WERI-Rb-1 (cell line): Measurements from ENCODE around the gene SNX4.

Experiments
- DNase-seq: peaks from one replicate; pipeline ENCODE4 v3.0.0-alpha.2; 2020
- H3K27ac ChIP-seq: fragments of 250-450 bp; sonication (Bioruptor Pico); 2 replicates; pipeline ENCODE4 v1.5.1; 2020; ENCODE audit warnings: mild to moderate bottlenecking, moderate library complexity
- H3K27me3 ChIP-seq: fragments of 250-450 bp; sonication (Bioruptor Pico); 2 replicates; pipeline ENCODE4 v1.5.1; 2021; ENCODE audit warnings: mild to moderate bottlenecking, low read depth, moderate library complexity; ENCODE audit not compliant: insufficient read depth, severe bottlenecking
- H3K36me3 ChIP-seq: fragments of 250-450 bp; sonication (Bioruptor Pico); 2 replicates; pipeline ENCODE4 v1.5.1; 2020; ENCODE audit warnings: mild to moderate bottlenecking, moderate library complexity
- H3K4me3 ChIP-seq: 2 replicates; pipeline ENCODE4 v1.5.1; 2011; ENCODE audit warnings: low read depth, mild to moderate bottlenecking, control low read depth, low read length
- H3K9me3 ChIP-seq: fragments of 250-450 bp; sonication (Bioruptor Pico); 2 replicates; pipeline ENCODE4 v1.5.1; 2021; ENCODE audit warnings: mild to moderate bottlenecking, moderate library complexity; ENCODE audit not compliant: severe bottlenecking
- CTCF ChIP-seq: IDR thresholded peaks from 2 replicates; pipeline ENCODE4 v1.5.1; 2011; ENCODE audit warnings: low read depth, mild to moderate bottlenecking, control low read depth, inconsistent platforms, low read length

Gene SNX4

GRCh38 chr3:125431912-125432790 is 87.9 kb downstream of the SNX4 start:
- H3K36me3 ChIP-seq = no peaks in the 10 kb centered on the region
- no peak overlapping the region for H3K27ac ChIP-seq
- H3K4me3 ChIP-seq = no peak overlapping the region
- H3K27me3 ChIP-seq = no peaks in the 10 kb centered on the region
- DNase-seq = no peak
- TF ChIP-seq CTCF = no peak
- H3K9me3 ChIP-seq = no peaks in the 10 kb centered on the region

- Histone ChIP-seq H3K27ac (no peak overlapping the region), H3K27me3 (no peaks in the 10 kb centered on the region), H3K4me3 (no peak overlapping the region), H3K36me3 (no peaks in the 10 kb centered on the region), H3K9me3 (no peaks in the 10 kb centered on the region)
- no peak for DNase-seq
- TF ChIP-seq CTCF = no peak
These were observed 88.6 kb downstream of the SNX4 start for GRCh38 chr3:125431391-125431790.

GRCh38 chr3:125428216-125428830 is 91.7 kb downstream of the SNX4 start:
- TF ChIP-seq CTCF = no peak
- no peaks in the 10 kb centered on the region for H3K36me3 ChIP-seq
- peak; percentile 40 for DNase-seq

GRCh38 chr3:125418306-125418705 is 101.7 kb downstream of the SNX4 start:
- DNase-seq = no peak
- Histone ChIP-seq H3K4me3 (no peak overlapping the region), H3K9me3 (no peaks in the 10 kb centered on the region), H3K27me3 (no peaks in the 10 kb centered on the region), H3K36me3 (no peaks in the 10 kb centered on the region), H3K27ac (no peak overlapping the region)
- no peak for TF ChIP-seq CTCF

More at GRCh38 chr3:125428216-125428830, 91.7 kb downstream of the SNX4 start:
- Histone ChIP-seq H3K27me3 (no peaks in the 10 kb centered on the region), H3K9me3 (no peaks in the 10 kb centered on the region), H3K4me3 (no peak overlapping the region), H3K27ac (peak overlapping the region; percentile 35)

GRCh38 chr3:125416235-125416634 is 103.8 kb downstream of the SNX4 start:
- H3K27ac ChIP-seq = no peak overlapping the region
- no peaks in the 10 kb centered on the region for H3K9me3 ChIP-seq
- H3K4me3 ChIP-seq = no peak overlapping the region
- no peak for DNase-seq
- no peaks in the 10 kb centered on the region for H3K36me3 ChIP-seq
- no peaks in the 10 kb centered on the region for H3K27me3 ChIP-seq
- TF ChIP-seq CTCF = no peak
